Activated CD4-positive, CD25-positive, alpha-beta regulatory T cell treated with anti-CD3 and anti-CD28 coated beads, Interleukin-2, amount 50 U/mL, for 72 hours (primary cell): ENCODE measurements around the gene ZNRF3.
"Not testable (repeated sequence)": the region's sequence is repeated elsewhere in the genome, so short reads cannot be mapped to it uniquely, and the experiment has no call there.

Source experiments
- DNase-seq: peaks from one replicate; pipeline ENCODE4 v3.0.0; 2021

Gene ZNRF3

DNA sequence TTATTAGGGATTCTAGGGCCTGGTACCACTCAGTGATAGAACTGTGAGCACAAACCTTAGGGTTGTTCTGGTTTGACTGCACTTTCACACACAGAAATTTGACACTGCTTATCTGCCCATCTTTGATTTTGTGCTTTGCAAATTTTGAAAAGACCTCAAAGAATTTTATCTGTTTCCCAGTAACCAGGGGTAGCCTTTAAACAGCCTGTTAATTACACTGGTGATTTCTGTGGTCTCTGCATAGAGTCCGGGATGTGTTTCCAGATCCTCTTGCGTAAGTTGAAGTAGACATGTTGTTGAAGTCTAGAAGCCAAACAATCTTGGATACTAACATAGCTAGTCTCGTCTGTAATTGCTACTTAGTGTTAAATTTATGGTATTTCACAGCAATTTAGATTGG, 103.0 kb downstream of the ZNRF3 start:
- no peak for DNase-seq

DNA sequence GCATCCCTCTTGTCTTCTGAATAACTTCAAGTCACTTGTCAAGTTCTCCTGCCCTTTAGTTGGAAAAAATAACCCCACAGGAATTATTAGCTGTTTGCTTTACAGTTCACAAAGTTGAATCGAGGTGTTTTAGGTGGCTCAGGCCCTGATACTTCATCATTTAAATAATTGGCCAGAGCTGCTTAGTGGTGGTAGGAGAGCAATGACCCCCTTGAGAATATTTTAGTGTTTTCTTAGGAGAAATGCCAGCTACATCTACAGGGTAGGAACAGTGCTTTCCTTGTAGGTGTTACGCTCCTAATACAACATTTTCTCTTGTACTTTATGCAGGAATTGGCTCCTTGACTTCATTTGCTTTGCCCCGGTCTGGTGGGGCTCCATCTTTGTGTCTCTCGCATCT, 105.1 kb downstream of the ZNRF3 start:
- no peak for DNase-seq

GRCh38 chr22:28989035-28989464, 105.7 kb downstream of the ZNRF3 start:
- no peak for DNase-seq

GRCh38 chr22:28989484-28989883, 106.1 kb downstream of the ZNRF3 start:
- no peak for DNase-seq

GRCh38 chr22:28989912-28990311, 106.5 kb downstream of the ZNRF3 start:
- no peak for DNase-seq

GRCh38 chr22:28992565-28993356, 109.4 kb downstream of the ZNRF3 start:
- DNase-seq: no peak

DNA sequence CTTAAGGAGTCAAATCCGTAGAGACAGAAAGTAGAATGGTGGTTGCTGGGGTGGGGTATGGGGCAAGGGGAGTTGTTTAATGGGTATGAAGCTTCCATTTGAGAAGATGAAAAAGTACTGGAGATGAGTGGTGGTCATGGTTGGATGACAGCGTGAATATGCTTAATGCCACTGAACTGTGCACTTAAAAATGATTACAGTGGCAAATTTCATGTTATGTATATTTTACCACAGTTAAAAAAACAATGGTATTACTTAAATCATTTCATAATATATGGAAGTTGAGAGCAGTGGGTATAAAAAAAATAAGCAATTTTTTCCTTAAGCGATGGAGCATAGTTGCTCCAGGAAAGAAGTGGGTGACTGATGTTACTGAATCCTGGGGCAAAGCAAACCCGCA, 111.2 kb downstream of the ZNRF3 start:
- no peak for DNase-seq

- DNase-seq: no peak
Observed at GRCh38 chr22:28995551-28995950, 112.2 kb downstream of the ZNRF3 start.

- no peak for DNase-seq
Observed at GRCh38 chr22:28997342-28997741, 114.0 kb downstream of the ZNRF3 start.

DNA sequence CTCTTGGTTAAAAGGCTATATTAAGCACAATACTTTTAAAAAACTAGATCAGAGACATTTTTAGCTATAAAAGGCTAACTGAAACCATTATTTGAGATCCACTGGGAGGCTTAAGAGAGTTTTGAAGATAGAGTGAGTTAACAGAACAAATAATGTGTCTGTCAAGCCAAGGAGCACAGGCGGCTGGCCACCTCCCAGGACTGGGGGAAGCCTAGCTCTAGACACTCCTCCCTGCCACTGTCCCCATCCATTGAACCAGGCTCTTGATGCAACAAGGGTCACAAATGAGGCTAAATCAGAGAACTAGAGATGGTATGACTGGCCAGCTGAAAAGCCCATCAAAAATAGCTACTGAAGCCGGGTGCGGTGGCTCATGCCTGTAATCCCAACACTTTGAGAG, 115.3 kb downstream of the ZNRF3 start:
- no peak for DNase-seq

- no peak for DNase-seq
Observed at GRCh38 chr22:28999510-28999909, 116.1 kb downstream of the ZNRF3 start.

GRCh38 chr22:28999919-29000556, 116.7 kb downstream of the ZNRF3 start:
- DNase-seq: no peak

DNA sequence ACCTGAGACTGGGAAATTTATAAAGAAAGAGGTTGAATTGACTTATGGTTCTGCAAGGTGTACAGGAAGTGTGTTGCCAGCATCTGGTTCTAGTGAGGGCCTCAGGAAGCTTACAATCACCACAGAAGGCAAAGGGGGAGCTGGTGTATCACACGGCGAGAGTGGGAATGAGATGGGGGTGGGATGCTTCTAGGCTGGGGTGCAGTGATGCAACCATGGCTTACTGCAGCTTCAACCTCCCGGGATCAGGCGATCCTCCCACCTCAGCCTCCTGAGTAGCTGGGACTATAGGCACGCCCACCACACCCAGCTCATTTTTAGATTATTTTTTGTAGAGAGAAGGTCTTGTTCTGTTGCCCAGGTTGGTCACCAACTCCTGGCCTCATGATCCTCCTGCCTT, 117.3 kb downstream of the ZNRF3 start:
- no peak for DNase-seq

DNA sequence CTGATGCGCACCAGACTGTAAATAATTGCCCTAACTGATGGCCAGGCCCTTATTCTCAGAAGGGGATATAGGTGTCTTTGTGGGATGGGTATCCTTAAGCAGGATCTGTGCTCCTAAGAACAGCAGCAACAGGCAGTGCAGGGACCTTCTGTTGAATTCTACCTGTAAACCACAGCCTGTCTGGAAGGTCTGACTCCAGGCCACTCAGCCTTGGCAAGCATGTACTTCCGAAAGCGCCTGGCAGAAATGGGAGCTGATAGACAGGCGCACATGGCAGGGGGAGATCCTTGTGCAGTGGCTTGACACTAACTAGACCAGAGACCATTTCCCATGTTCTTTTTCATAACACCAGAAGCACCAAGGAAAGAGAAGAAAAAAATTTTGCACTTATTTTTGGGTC, 119.2 kb downstream of the ZNRF3 start:
- DNase-seq: no peak

GRCh38 chr22:29003552-29003951, 120.2 kb downstream of the ZNRF3 start:
- DNase-seq: no peak

GRCh38 chr22:29003975-29004646, 120.7 kb downstream of the ZNRF3 start:
- DNase-seq: no peak

- no peak for DNase-seq
Observed at GRCh38 chr22:29004647-29005371, 121.4 kb downstream of the ZNRF3 start.

DNA sequence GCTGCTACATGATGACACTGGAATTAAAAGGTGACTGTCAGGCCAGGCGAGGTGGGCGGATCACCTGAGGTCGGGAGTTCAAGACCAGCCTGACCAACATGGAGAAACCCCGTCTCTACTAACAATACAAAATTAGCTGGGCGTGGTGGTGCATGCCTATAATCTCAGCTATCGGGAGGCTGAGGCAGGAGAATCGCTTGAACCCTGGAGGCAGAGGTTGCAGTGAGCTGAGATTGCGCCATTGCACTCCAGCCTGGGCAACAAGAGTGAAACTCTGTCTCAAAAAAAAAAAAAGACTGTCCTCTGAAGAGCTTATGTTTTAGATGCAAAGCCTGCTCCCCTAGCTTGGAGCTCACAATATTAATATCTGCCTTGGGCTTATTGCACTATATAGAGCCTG, 122.4 kb downstream of the ZNRF3 start:
- not testable (repeated sequence) for DNase-seq

DNA sequence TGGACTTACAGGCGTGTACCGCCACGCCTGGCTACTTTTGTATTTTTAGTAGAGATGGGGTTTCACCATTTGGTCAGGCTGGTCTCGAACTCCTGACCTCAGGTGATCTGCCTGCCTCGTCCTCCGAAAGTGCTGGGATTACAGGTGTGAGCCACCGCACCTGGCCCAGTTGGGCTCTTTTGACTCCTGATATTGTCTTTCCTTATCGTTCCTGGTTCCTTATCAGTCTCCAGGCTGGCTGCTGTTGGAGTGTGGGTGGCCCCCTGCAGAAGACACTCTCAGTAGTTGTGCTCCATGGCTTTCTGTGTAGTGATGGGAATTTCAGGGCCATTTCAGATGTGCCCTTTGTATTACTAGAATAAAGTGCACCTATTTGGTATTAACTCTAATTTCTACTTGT, 123.0 kb downstream of the ZNRF3 start:
- no peak for DNase-seq

DNA sequence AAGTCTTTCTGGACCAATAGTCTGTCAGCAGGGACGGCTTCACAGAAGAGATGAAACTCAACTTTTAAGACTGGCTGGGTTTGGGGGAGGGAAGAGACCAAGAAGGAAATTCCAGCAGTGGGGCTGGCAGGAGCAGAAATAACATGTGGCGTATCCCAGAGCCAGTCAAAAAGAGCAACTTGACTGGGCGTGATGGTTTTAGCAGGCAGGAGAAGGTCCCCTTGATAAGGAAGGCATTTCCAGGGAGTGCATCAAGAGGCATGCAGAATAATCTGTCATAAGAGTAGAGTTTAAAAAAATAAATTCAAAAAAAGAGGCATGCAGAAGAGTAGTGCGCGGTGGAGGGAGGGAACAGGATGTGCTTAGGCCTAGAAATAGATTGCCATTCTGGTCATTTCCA, 125.8 kb downstream of the ZNRF3 start:
- DNase-seq: no peak

GRCh38 chr22:29011240-29012100, 128.1 kb downstream of the ZNRF3 start:
- no peak for DNase-seq

- DNase-seq: no peak
Observed at GRCh38 chr22:29012101-29012433, 128.7 kb downstream of the ZNRF3 start.

DNA sequence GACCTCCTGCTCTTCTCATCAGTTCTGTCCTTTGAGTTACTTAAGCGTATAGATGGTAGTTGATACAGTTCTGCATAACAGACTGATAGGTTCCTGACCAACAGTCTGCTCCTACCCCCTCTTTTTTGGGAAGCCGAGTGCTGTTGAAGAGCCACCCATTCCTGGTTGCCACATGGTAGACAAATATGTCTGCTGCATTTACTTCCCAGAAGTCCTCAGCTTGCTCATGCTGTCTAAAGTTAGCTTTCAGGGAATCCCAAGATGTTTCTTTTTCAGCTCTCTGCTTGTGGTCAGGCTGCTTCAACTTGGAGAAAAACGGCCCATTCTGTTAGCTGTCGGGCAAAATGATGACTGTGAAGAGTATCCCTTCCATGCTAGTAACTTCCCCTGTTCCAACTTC, 129.6 kb downstream of the ZNRF3 start:
- no peak for DNase-seq
